Measurements from ENCODE around the gene CSNK2A3.

The CSNK2A3 gene

GRCh38 chr11:11346303-11346702, 6.7 kb downstream of the CSNK2A3 start:
- Histone ChIP-seq H3K9me3 (ENCODE audit: low read length) (no peaks in the 10 kb centered on the region), H2AFZ (ENCODE audit: low read depth, low read length) (no peak overlapping the region), H3K4me3 (ENCODE audit: low read length) (no peak overlapping the region), H3K4me1 (ENCODE audit: insufficient read depth, low read length) (no peaks in the 10 kb centered on the region), H3K36me3 (ENCODE audit: insufficient read depth, low read length) (no peaks in the 10 kb centered on the region), H3K27me3 (ENCODE audit: insufficient read depth, low read length) (no peaks in the 10 kb centered on the region)

DNA sequence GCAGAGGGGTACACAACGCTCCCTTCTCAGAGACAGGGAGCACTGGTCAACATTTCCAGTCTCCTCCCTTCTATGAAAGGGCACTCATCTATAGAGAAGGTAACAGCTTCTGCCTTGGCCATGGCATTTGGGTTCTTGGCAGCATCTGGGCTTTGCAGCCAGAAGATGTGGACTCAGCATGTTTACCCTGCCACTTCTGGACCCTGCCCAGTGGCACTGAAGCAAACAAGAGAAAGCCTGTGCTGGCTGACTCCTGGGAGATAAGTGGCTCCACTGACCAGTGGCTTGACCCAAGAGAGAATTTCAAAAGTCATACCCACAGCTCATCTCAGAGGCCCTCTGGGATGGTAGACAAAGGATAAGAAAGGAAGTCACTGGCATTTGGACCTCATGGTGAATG, 8.0 kb downstream of the CSNK2A3 start:
- H3K36me3 ChIP-seq (ENCODE audit: insufficient read depth, low read length): no peaks in the 10 kb centered on the region
- H3K4me1 ChIP-seq (ENCODE audit: insufficient read depth, low read length): no peaks in the 10 kb centered on the region
- no peak overlapping the region for H3K4me3 ChIP-seq (ENCODE audit: low read length)
- no peaks in the 10 kb centered on the region for H3K27me3 ChIP-seq (ENCODE audit: insufficient read depth, low read length)
- H3K9me3 ChIP-seq (ENCODE audit: low read length): no peaks in the 10 kb centered on the region
- H2AFZ ChIP-seq (ENCODE audit: low read depth, low read length): no peak overlapping the region

DNA sequence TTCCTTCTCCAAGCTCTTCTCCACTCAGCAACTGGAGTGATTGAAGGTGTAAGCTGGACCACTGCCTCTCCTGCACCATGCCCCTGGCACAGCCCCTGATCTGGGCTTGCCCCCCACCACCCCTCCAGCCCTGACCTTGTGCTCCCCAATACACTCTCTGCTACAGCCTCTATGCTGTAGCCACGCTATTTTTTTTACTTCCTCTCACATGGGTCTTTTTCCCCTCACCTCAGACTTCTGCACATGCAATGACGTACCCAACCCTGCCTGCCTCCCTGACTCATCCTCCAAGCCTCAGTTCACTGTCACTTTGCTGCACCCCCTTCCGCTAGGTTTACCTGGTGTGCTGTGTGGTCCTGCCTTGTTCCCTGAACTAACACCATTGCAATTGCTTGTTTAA, 9.0 kb downstream of the CSNK2A3 start:
- H3K4me3 ChIP-seq (ENCODE audit: low read length): no peak overlapping the region

GRCh38 chr11:11338304-11338703, 14.7 kb downstream of the CSNK2A3 start:
- H3K4me1 ChIP-seq (ENCODE audit: insufficient read depth, low read length): no peaks in the 10 kb centered on the region
- H3K36me3 ChIP-seq (ENCODE audit: insufficient read depth, low read length): no peaks in the 10 kb centered on the region
- no peaks in the 10 kb centered on the region for H3K9me3 ChIP-seq (ENCODE audit: low read length)
- H2AFZ ChIP-seq (ENCODE audit: low read depth, low read length): no peak overlapping the region
- H3K27me3 ChIP-seq (ENCODE audit: insufficient read depth, low read length): no peaks in the 10 kb centered on the region
- no peak overlapping the region for H3K4me3 ChIP-seq (ENCODE audit: low read length)

More for the DNA sequence above, 9.0 kb downstream of the CSNK2A3 start:
- Histone ChIP-seq H2AFZ (ENCODE audit: low read depth, low read length) (no peak overlapping the region), H3K9me3 (ENCODE audit: low read length) (no peaks in the 10 kb centered on the region), H3K36me3 (ENCODE audit: insufficient read depth, low read length) (no peaks in the 10 kb centered on the region), H3K27me3 (ENCODE audit: insufficient read depth, low read length) (no peaks in the 10 kb centered on the region), H3K4me1 (ENCODE audit: insufficient read depth, low read length) (no peaks in the 10 kb centered on the region)

DNA sequence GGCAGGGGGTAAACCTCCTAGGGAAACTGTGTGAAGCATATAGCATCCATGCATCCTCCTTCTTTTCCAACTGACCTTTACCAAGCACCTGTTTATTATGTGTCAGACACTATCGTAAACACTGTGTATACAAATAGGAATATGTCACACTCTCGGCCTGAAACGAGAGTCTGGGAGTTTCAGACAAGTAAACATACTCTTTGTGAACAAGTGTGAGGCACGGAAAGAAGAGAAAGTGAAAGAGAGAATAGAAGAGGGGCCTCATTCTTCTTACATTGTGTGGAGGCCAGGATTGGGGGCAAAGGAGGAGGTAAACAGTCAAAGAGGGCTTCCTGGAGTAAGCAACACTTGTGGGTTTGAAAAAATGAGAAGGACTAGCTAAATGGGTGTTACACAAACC, 16.4 kb downstream of the CSNK2A3 start:
- no peak overlapping the region for H3K4me3 ChIP-seq (ENCODE audit: low read length)
- H3K4me1 ChIP-seq (ENCODE audit: insufficient read depth, low read length): no peaks in the 10 kb centered on the region
- no peaks in the 10 kb centered on the region for H3K9me3 ChIP-seq (ENCODE audit: low read length)
- no peak overlapping the region for H2AFZ ChIP-seq (ENCODE audit: low read depth, low read length)
- H3K36me3 ChIP-seq (ENCODE audit: insufficient read depth, low read length): no peaks in the 10 kb centered on the region
- H3K27me3 ChIP-seq (ENCODE audit: insufficient read depth, low read length): no peaks in the 10 kb centered on the region

DNA sequence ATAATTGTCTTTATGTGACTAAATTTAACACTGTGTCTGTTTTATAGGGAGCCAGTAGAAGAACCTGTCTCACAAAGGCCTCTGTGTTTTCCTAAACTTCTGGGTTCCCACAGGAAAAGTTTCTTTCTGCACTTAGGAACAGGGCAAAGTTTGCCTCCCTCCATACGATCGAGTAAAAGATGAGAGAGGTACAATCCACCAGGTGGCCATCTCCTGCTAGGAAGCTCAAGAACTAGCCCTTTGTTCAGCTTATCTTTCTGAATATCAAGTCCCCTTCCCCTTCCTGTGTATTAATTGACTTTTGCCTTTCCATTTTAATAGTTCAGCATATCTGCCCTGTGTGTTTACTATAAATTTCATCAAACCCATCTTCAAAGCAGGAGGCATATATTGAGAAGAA, 18.0 kb downstream of the CSNK2A3 start:
- Histone ChIP-seq H3K4me3 (ENCODE audit: low read length) (no peak overlapping the region), H2AFZ (ENCODE audit: low read depth, low read length) (no peak overlapping the region), H3K4me1 (ENCODE audit: insufficient read depth, low read length) (no peaks in the 10 kb centered on the region), H3K9me3 (ENCODE audit: low read length) (no peaks in the 10 kb centered on the region), H3K27me3 (ENCODE audit: insufficient read depth, low read length) (no peaks in the 10 kb centered on the region), H3K36me3 (ENCODE audit: insufficient read depth, low read length) (no peaks in the 10 kb centered on the region)

- Histone ChIP-seq H3K36me3 (ENCODE audit: insufficient read depth, low read length) (no peaks in the 10 kb centered on the region), H3K4me1 (ENCODE audit: insufficient read depth, low read length) (no peaks in the 10 kb centered on the region)
These were observed 18.4 kb downstream of the CSNK2A3 start for GRCh38 chr11:11334607-11335006.

DNA sequence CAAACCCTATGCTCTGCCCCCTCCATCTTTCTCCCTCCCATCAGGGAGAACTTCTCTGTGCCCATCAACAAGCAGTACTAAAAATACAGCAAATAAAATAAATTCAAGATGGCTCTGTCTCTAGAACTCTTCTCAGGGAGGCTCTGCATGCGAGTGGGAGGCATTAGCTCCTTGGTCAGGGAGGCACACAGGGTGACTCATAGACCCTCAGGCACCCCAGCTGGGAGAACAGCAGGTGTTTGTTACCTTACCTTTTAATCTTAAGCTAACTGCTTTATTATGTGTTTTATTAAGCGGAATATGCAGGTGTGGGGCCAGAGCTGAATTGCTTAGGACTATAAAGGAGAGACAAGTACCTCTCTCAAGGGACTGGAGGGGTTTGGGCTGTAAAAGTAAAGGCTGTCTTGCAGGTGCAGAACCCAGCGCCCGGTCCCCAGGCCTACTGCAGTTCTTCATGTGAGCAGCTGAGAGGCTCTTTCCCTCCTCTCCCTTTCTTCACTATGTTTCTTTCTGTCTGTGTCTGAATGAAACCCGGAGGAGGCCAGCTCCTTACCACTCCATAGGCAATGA, 20.8 kb downstream of the CSNK2A3 start:
- Histone ChIP-seq H3K4me1 (ENCODE audit: insufficient read depth, low read length) (no peaks in the 10 kb centered on the region), H3K4me3 (ENCODE audit: low read length) (no peak overlapping the region), H3K36me3 (ENCODE audit: insufficient read depth, low read length) (no peaks in the 10 kb centered on the region), H2AFZ (ENCODE audit: low read depth, low read length) (no peak overlapping the region), H3K9me3 (ENCODE audit: low read length) (no peaks in the 10 kb centered on the region), H3K27me3 (ENCODE audit: insufficient read depth, low read length) (no peaks in the 10 kb centered on the region)

More at GRCh38 chr11:11334607-11335006, 18.4 kb downstream of the CSNK2A3 start:
- no peak overlapping the region for H2AFZ ChIP-seq (ENCODE audit: low read depth, low read length)
- H3K9me3 ChIP-seq (ENCODE audit: low read length): no peaks in the 10 kb centered on the region
- no peak overlapping the region for H3K4me3 ChIP-seq (ENCODE audit: low read length)
- H3K27me3 ChIP-seq (ENCODE audit: insufficient read depth, low read length): no peaks in the 10 kb centered on the region

- Histone ChIP-seq H3K9me3 (ENCODE audit: low read length) (no peaks in the 10 kb centered on the region), H3K27me3 (ENCODE audit: insufficient read depth, low read length) (no peaks in the 10 kb centered on the region), H3K4me1 (ENCODE audit: insufficient read depth, low read length) (no peaks in the 10 kb centered on the region), H2AFZ (ENCODE audit: low read depth, low read length) (no peak overlapping the region), H3K36me3 (ENCODE audit: insufficient read depth, low read length) (no peaks in the 10 kb centered on the region), H3K4me3 (ENCODE audit: low read length) (no peak overlapping the region)
These were observed 23.8 kb downstream of the CSNK2A3 start for GRCh38 chr11:11329062-11329806.

- Histone ChIP-seq H2AFZ (ENCODE audit: low read depth, low read length) (no peak overlapping the region), H3K27me3 (ENCODE audit: insufficient read depth, low read length) (no peaks in the 10 kb centered on the region)
These were observed 29.0 kb downstream of the CSNK2A3 start for GRCh38 chr11:11324090-11324489.

DNA sequence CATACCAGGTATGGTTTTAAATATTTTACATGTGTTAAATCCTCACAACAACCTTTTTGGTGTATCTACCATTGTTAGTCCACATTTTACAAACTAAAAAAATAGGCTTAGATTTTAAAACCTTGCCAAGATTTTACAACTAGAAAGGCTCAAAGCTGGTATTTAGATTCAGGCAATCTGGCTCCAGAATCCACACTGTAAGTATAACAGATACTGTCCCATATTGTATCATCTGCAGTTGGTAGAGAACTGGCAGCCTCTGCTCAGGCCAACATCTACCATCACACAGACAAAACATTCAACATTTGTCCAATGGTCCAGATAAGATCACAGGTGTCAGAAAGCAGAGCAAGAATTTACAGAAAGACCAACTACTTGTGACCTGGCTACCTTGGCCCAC, 30.9 kb downstream of the CSNK2A3 start:
- no peaks in the 10 kb centered on the region for H3K4me1 ChIP-seq (ENCODE audit: insufficient read depth, low read length)
- H2AFZ ChIP-seq (ENCODE audit: low read depth, low read length): no peak overlapping the region
- no peaks in the 10 kb centered on the region for H3K9me3 ChIP-seq (ENCODE audit: low read length)
- no peaks in the 10 kb centered on the region for H3K27me3 ChIP-seq (ENCODE audit: insufficient read depth, low read length)
- no peak overlapping the region for H3K4me3 ChIP-seq (ENCODE audit: low read length)
- no peaks in the 10 kb centered on the region for H3K36me3 ChIP-seq (ENCODE audit: insufficient read depth, low read length)

More at GRCh38 chr11:11324090-11324489, 29.0 kb downstream of the CSNK2A3 start:
- H3K4me3 ChIP-seq (ENCODE audit: low read length): no peak overlapping the region
- no peaks in the 10 kb centered on the region for H3K4me1 ChIP-seq (ENCODE audit: insufficient read depth, low read length)
- no peaks in the 10 kb centered on the region for H3K36me3 ChIP-seq (ENCODE audit: insufficient read depth, low read length)
- H3K9me3 ChIP-seq (ENCODE audit: low read length): no peaks in the 10 kb centered on the region

DNA sequence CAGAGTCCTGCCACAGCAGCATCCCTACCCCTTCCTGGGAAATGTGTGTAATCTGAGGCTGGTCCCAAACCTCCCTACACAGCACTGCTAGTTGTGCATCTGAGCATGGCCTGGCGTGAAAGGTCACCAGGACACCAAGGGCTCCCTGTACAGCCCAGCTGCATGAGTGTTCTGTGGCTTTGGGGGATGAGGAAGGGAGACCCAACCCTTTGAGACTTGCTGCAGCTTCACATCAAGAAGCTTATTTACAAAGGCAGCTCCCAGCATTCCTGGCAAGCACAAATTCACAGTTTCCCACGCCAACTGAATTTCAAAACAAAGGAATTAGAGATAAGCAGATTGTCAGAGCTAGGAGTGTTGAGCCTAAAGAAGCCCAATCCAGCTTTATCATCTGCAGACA, 32.2 kb downstream of the CSNK2A3 start:
- H3K36me3 ChIP-seq (ENCODE audit: insufficient read depth, low read length): no peaks in the 10 kb centered on the region
- no peak overlapping the region for H2AFZ ChIP-seq (ENCODE audit: low read depth, low read length)
- H3K4me1 ChIP-seq (ENCODE audit: insufficient read depth, low read length): no peaks in the 10 kb centered on the region
- H3K27me3 ChIP-seq (ENCODE audit: insufficient read depth, low read length): no peaks in the 10 kb centered on the region
- no peak overlapping the region for H3K4me3 ChIP-seq (ENCODE audit: low read length)
- no peaks in the 10 kb centered on the region for H3K9me3 ChIP-seq (ENCODE audit: low read length)

DNA sequence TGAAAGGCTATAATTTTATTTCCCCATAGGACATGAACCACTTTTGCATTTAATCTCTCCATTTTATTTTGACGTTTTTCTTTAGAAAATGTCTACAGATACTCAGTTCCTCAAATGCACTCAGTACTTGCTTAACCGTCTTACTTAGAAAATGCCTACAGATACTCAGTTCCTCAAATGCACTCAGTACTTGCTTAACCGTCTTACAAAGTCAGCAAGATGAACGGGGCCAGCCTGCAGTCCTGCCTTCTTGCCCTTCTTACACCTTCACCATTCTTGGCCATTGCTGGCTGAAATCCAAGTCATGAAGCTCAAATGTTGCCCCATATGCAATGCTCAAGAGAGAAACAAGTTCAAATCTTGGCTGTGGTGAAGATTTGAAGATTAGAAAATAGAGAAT, 34.1 kb downstream of the CSNK2A3 start:
- Histone ChIP-seq H3K27me3 (ENCODE audit: insufficient read depth, low read length) (no peaks in the 10 kb centered on the region), H2AFZ (ENCODE audit: low read depth, low read length) (no peak overlapping the region), H3K36me3 (ENCODE audit: insufficient read depth, low read length) (no peaks in the 10 kb centered on the region), H3K4me1 (ENCODE audit: insufficient read depth, low read length) (no peaks in the 10 kb centered on the region), H3K9me3 (ENCODE audit: low read length) (no peaks in the 10 kb centered on the region), H3K4me3 (ENCODE audit: low read length) (no peak overlapping the region)

GRCh38 chr11:11318461-11318860, 34.6 kb downstream of the CSNK2A3 start:
- H3K36me3 ChIP-seq (ENCODE audit: insufficient read depth, low read length): no peaks in the 10 kb centered on the region
- H3K4me1 ChIP-seq (ENCODE audit: insufficient read depth, low read length): no peaks in the 10 kb centered on the region
- H2AFZ ChIP-seq (ENCODE audit: low read depth, low read length): no peak overlapping the region
- no peaks in the 10 kb centered on the region for H3K9me3 ChIP-seq (ENCODE audit: low read length)
- no peak overlapping the region for H3K4me3 ChIP-seq (ENCODE audit: low read length)
- H3K27me3 ChIP-seq (ENCODE audit: insufficient read depth, low read length): no peaks in the 10 kb centered on the region
